ENCODE results near the gene DOCK1. TPM values are rescaled to one million over a fixed set of nuclear protein-coding genes. Genes with fewer than 3 reads are reported as not detected.
A peak's percentile ranks its signal among the peaks of the same experiment; 100 is the strongest.

Gene DOCK1
- total RNA-seq, 1 donor from 2014 or later, result 78.8 TPM

- no peak for DNase-seq
These were observed 184.2 kb downstream of the DOCK1 start for GRCh38 chr10:127089446-127089845.

- DNase-seq, result no peak
These were observed 184.9 kb downstream of the DOCK1 start for GRCh38 chr10:127090138-127090537.

DNA sequence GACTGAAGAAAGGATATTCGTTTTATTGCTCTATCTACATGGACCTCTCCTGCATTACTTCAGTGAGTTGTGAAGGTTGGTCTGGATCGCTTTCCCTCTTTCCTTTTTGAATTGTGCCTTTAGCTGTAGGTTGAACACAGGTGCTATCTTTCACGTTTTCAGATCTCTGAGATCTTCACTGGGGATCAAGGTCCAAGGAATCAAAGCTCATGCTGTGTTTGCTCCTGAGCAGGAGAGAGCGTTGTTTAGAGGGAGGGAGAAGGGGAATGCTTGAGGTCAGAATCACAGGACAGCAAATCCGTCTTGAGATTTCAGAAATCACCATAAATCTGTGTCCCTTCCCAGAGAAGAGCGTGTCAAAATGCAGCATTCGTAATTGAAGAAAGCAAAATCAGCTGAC, 186.1 kb downstream of the DOCK1 start:
- no peak for DNase-seq

GRCh38 chr10:127092916-127093315, 187.7 kb downstream of the DOCK1 start:
- no peak for DNase-seq

DNA sequence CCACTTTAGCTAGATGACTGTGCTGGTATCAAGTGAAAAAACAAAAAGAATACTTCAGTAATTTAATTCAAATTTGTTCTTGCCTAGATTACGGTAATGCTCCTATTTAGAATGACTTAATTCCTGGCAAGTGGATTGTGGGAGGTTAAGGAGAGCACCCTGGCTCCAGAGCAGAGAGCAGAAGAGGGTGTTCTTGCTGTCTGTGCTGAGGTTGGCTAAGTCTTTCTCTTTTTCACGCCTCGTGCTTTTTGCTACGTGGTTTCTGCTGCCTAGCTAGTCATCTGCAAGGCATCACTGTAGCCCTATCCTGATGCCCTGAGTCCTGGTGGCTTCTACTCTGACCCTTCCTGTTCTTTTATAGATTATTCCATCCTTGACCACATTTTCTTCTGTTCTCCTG, 189.8 kb downstream of the DOCK1 start:
- DNase-seq, result no peak

DNA sequence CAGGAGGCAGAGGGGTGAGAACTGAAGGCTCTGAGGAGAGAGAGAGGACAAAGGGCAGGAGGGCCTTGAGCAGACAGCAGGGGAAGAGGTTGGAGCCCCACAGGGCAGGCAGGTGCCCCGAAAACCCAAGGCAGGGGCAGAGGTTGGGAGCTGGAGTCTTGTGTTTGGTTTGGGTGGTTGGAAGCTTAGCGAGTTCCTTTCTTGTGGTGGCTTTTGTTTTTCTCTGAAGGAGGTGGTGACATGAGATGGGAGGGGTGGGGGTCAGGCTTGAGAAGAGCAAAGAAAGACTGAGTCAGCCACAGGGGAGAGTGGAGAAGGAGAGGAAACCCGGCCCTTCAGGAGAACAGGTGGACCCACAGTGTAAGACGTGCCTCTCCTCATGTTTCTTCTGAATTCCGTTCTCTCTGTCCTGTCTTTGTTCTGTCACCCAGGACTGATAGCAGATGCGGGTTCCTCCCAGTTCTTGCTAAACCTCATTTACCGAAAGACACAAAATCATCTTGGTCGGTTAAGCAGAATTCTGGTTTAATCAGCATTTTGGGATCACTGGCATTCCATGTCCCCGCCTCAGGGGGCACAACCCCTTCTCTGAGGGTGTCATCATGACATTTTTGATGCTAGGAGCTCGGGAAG, 195.9 kb downstream of the DOCK1 start:
- DNase-seq, result no peak

- DNase-seq, result no peak
These were observed 196.9 kb downstream of the DOCK1 start for GRCh38 chr10:127102176-127102575.

DNA sequence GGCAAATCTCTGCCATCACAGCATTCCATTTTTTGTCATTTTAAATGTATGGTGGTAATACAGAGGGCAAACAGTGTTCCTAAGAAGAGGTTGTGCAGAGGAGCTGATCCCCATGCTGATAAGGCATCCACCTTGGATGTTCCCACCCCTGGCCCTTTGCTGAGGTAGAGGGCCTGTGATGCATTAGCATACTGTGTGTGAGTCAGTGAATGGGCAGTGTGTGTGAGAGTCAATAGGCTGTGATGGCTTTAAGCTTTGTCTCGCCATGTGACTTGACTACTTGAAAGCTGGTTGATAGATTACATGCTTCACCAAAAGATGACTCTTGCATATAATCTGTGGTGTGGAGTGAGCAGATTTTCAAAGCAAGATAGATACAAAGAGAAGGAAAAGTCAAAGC, 209.9 kb downstream of the DOCK1 start:
- DNase-seq, result no peak

DNA sequence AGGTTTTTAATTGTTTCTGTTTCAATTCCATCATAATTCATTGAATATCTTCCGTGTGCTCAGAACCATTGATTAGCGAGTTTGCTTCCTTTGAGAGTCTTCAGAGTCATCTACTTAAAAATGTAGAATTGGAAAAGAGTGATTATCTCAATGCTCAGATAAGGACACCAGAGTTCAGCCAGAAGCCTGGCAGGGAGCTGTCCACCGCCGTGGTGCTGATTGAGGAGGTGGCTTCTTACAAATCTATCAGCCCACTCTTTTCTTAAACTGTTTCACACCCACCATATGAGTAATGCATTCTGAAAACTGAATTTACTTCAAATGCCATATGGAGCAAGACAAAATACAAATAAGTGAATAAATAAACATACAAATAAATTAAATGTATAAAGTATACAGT, 211.9 kb downstream of the DOCK1 start:
- peak; percentile 87 for DNase-seq

GRCh38 chr10:127118034-127118433, 212.8 kb downstream of the DOCK1 start:
- no peak for DNase-seq

- DNase-seq, result no peak
These were observed 214.7 kb downstream of the DOCK1 start for GRCh38 chr10:127119936-127120335.

GRCh38 chr10:127122831-127123230, 217.6 kb downstream of the DOCK1 start:
- no peak for DNase-seq

DNA sequence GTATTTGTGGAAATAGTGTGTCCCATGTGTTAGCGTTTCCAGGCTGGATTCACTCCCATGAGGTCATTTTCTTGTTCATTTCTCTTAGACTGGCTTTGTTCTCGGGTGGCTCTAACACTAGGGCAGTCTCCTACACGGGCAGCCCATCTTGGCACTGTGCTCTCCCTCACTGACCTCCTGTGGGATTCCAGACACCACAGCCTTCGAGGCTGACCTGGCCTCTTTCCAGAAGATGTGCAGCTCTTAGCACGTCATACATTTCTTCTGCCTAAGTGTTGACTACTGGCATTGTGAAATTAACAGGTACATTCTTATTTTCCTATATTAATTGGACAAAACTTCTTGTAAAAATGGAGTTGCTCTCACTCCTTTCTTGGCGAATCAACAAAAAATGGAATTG, 218.4 kb downstream of the DOCK1 start:
- no peak for DNase-seq

- no peak for DNase-seq
These were observed 220.1 kb downstream of the DOCK1 start for GRCh38 chr10:127125331-127125730.

DNA sequence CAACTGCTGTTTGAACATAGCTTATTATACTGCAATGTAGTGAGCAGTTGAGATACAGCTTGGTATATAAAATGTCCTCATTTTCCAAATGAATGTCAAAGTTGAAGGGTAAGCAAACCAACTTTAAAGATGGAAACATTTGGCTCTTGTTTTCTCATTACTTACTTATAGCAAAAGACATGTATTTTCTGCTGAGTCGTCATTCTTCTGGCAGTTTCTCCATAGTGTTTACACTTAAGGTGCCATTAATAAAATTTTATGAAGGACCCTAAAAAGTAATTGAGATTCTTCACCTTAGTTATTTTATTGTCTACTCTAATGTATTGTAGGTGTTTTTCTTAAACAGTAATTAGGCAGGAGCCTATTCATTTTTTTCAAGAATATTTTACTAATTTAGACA, 222.6 kb downstream of the DOCK1 start:
- DNase-seq, result no peak

DNA sequence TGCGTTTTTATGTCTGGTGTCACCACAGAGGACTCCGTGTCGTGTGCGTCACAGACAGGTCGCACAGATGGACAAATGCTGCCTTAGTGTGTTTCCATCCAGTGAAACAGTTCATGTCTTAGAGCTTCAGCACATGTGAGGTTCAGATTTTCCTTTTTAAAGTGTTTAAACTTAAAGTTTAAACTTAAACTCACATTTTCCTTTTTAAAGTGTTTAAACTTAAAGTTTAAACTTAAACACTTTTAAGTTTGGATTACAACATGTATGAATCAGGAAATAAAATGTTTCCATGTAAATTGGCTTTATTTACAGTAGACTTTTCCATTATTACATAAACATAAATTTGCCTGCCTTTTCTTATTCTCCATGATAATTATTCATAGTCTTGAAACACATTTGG, 223.9 kb downstream of the DOCK1 start:
- DNase-seq, result no peak

DNA sequence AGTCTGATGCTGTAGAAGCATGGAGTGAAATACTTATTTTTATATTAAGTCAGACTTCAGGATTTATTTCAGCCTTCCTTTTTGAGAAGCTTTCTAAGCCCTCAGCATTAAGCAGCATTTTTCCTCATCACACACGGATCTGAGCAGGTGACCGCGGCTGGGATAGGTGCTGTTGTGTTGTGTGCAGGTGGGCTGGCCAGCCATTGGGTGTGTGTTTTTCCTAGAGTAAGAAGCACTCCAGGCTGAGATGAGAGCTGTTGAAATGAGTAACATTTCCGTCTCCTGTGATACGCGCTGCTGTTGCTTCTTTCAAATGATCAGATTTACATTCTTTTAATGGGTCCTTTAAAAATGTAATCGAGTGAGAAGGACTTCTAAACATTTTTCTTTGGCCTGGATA, 227.2 kb downstream of the DOCK1 start:
- DNase-seq, result no peak

GRCh38 chr10:127133225-127133624, 228.0 kb downstream of the DOCK1 start:
- DNase-seq, result no peak

DNA sequence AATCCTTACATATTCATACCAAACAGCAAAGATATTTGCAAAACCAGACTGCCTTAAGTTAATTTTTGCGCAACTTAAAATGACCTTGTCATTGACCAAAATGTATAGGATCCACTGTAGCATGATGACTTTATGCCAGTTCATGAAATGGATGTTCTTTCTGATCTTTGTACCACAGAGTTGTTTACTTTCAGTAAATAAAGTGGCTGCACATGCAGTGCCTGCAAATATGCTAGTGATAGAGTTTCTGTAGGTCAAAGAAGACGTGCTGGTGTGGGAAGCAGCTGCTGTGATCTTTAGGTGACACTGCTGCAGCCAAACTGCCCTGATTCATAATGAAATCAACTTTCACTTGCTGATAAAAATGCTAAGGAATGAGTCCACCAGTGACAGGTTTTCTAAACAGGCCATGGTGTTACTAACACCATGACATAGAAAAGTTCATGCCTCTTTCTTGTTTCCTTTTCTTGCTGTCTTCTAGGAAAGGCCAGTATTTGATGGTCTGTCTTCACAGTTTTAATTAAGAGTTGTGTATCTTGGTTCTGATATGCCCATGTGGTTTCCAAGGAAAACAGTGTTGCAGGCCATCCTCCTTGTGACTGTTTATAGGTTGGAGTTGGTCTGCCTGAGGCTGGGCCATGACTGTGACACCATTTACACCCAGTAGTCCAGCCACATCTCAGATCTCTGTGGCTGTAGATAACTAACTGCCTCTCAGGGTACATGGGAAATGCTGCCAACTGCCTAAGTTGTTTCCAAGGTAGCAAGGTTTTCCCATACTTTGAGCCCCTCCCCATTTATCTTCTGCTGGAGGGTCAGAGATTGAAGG, 228.7 kb downstream of the DOCK1 start:
- DNase-seq, result no peak

GRCh38 chr10:127135844-127136577, 230.8 kb downstream of the DOCK1 start:
- no peak for DNase-seq

- DNase-seq, result no peak
These were observed 232.2 kb downstream of the DOCK1 start for GRCh38 chr10:127137391-127137790.

DNA sequence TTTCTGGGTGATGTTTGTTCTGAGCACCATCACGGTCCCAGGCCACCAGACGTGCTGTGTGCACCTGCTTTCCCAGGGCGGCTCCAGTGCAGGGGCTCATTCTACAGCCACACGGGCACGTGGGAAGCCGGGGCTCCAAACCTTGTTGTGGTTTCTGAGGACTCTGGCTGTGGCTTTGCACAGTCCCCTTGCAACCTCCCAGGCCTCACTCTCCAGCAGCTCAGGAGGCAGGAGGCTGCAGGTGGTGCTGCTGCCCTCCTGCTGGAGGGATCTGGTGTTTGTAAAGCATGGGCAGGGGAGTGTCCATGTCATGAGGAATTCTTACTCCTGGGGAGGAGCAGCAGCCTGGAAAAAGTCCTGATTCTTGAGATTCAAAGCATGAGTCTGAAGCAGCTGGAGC, 236.9 kb downstream of the DOCK1 start:
- no peak for DNase-seq

- DNase-seq, result no peak
These were observed 237.6 kb downstream of the DOCK1 start for GRCh38 chr10:127142856-127143255.

Data from tongue (tissue), 2 donors.